ENCODE data around the gene SALL3.

DNA sequence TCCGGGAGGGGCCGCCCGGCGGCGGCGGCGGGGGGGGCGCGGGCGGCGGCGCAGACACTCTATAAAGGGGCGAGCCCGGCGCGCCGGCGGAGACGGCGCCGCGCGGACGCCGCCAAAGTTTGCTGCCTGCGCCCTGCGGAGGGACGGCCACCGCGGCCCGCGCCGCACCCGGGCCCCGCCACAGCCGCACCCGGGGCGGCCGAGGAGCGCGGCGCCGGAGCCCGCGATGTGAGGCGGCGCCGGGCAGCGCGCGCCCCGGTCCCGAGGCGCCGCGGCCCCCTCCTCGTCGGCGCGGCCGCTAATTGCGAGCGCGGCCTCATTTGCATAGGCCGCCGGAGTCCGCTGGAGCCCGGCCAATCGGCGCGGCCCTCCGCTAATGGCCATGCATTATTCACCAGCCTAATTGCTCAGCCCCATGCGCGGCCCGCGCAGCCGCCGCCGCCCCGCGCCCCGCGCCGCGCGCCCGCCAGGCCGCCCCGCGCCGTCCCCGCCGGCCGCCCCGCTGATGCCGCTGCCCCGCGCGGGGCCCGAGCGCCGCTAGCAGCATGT lies at the start of gene SALL3:
- TF ChIP-seq, protein P1, sequence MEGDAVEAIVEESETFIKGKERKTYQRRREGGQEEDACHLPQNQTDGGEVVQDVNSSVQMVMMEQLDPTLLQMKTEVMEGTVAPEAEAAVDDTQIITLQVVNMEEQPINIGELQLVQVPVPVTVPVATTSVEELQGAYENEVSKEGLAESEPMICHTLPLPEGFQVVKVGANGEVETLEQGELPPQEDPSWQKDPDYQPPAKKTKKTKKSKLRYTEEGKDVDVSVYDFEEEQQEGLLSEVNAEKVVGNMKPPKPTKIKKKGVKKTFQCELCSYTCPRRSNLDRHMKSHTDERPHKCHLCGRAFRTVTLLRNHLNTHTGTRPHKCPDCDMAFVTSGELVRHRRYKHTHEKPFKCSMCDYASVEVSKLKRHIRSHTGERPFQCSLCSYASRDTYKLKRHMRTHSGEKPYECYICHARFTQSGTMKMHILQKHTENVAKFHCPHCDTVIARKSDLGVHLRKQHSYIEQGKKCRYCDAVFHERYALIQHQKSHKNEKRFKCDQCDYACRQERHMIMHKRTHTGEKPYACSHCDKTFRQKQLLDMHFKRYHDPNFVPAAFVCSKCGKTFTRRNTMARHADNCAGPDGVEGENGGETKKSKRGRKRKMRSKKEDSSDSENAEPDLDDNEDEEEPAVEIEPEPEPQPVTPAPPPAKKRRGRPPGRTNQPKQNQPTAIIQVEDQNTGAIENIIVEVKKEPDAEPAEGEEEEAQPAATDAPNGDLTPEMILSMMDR (IDR thresholded peaks at IDR 0.05): no peak
- no peak for TF ChIP-seq POLR2A (IDR thresholded peaks at IDR 0.05)
- no peak for TF ChIP-seq EP300 (IDR thresholded peaks at IDR 0.05)

Data from ovary (tissue), 3 donors.